HG03432 (cell line): Measurements from ENCODE around the gene IER3.
"Not testable (repeated sequence)": the region's sequence is repeated elsewhere in the genome, so short reads cannot be mapped to it uniquely, and the experiment has no call there.

ENCODE experiments used
- ATAC-seq: cut with Tn5 transposase; IDR thresholded peaks from one replicate; pipeline ENCODE4 v1.9.1; 2021; ENCODE audit warnings: mild to moderate bottlenecking, moderate library complexity; ENCODE audit not compliant: unreplicated experiment

The IER3 gene

GRCh38 chr6:30725713-30726505 is 18.4 kb downstream of the IER3 start:
- no peak for ATAC-seq

- no peak for ATAC-seq
Measured at GRCh38 chr6:30724906-30725667, 19.3 kb downstream of the IER3 start.

GRCh38 chr6:30723843-30724741 is 20.3 kb downstream of the IER3 start:
- ATAC-seq, result not testable (repeated sequence)

- ATAC-seq, result not testable (repeated sequence)
Measured at GRCh38 chr6:30723159-30723842, 21.0 kb downstream of the IER3 start.

- ATAC-seq, result no peak
Measured at GRCh38 chr6:30722280-30723112, 21.9 kb downstream of the IER3 start.

GRCh38 chr6:30722025-30722279 is 22.4 kb downstream of the IER3 start:
- ATAC-seq, result not testable (repeated sequence)

- peak; percentile 29 for ATAC-seq
Measured at GRCh38 chr6:30721198-30722024, 22.9 kb downstream of the IER3 start.

GRCh38 chr6:30720738-30721197 is 23.6 kb downstream of the IER3 start:
- no peak for ATAC-seq

- peak; percentile 40 for ATAC-seq
Measured at GRCh38 chr6:30719791-30720737, 24.3 kb downstream of the IER3 start, which contains the start of gene TUBB. Gene TUBB, plus strand, starts transcription at chr6:30720352. Its CDS starts 155 bp downstream, at chr6:30720507.

GRCh38 chr6:30719356-30719755 is 25.0 kb downstream of the IER3 start:
- no peak for ATAC-seq

GRCh38 chr6:30717845-30718720 is 26.3 kb downstream of the IER3 start:
- ATAC-seq, result not testable (repeated sequence)

GRCh38 chr6:30717129-30717844 is 27.1 kb downstream of the IER3 start, which contains the start of gene MDC1:
Gene MDC1, minus strand, starts transcription at chr6:30717281. Its CDS starts 2,106 bp downstream, at chr6:30715175.
- peak; percentile 67 for ATAC-seq

- ATAC-seq, result no peak
Measured at GRCh38 chr6:30716879-30717128, 27.5 kb downstream of the IER3 start.

GRCh38 chr6:30714263-30714662 is 30.1 kb downstream of the IER3 start:
- ATAC-seq, result no peak

GRCh38 chr6:30712441-30712945 is 31.9 kb downstream of the IER3 start:
- no peak for ATAC-seq

- no peak for ATAC-seq
Measured at GRCh38 chr6:30711758-30712380, 32.5 kb downstream of the IER3 start.
